ENCODE data around the gene GPER1.

The GPER1 gene

GRCh38 chr7:1055956-1056784, 31.7 kb upstream of the GPER1 start:
- no peak overlapping the region for H3K56ac ChIP-seq (ENCODE audit: low read length)
- H2AK5ac ChIP-seq (ENCODE audit: low read length): no peak overlapping the region
- H3K4me2 ChIP-seq (ENCODE audit: low read length): no peak overlapping the region
- H4K5ac ChIP-seq (ENCODE audit: low read length): no peak overlapping the region
- H3K4ac ChIP-seq (ENCODE audit: low read depth, low read length): no peak overlapping the region
- H3K18ac ChIP-seq (ENCODE audit: low read length): no peak overlapping the region
- no peak overlapping the region for H3K27ac ChIP-seq (ENCODE audit: low read depth, low read length)
- peaks cover 9% of the 10 kb centered on the region for H3K4me1 ChIP-seq (ENCODE audit: control insufficient read depth, low read depth, low read length)
- H3K79me1 ChIP-seq (ENCODE audit: low read length): no peaks in the 10 kb centered on the region
- H4K8ac ChIP-seq (ENCODE audit: low read depth, low read length): no peak overlapping the region
- H3K79me2 ChIP-seq (ENCODE audit: control insufficient read depth, insufficient read depth, low read length): no peaks in the 10 kb centered on the region
- no peak overlapping the region for H3K9ac ChIP-seq (ENCODE audit: low read length)
- no peak for DNase-seq
- no CpG with 5 or more reads among the region's 36 CpGs for WGBS (ENCODE audit: extremely low coverage, insufficient coverage, low lambda C conversion rate)
- no peak overlapping the region for H2BK120ac ChIP-seq (ENCODE audit: low read depth, low read length)
- H2BK5ac ChIP-seq (ENCODE audit: low read length): no peak overlapping the region
- H3K4me3 ChIP-seq (ENCODE audit: low read length): no peak overlapping the region
- H3K36me3 ChIP-seq (ENCODE audit: control insufficient read depth, insufficient read depth, low read length): no peaks in the 10 kb centered on the region
- no peak overlapping the region for H2BK15ac ChIP-seq (replicated peaks; ENCODE audit: low read depth)
- no peaks in the 10 kb centered on the region for H3K27me3 ChIP-seq (ENCODE audit: insufficient read depth, low read length, poor library complexity)
- no peak overlapping the region for H3K23ac ChIP-seq (ENCODE audit: low read length)

GRCh38 chr7:1056785-1057410, 31.0 kb upstream of the GPER1 start:
- WGBS (ENCODE audit: extremely low coverage, insufficient coverage, low lambda C conversion rate): no CpG with 5 or more reads among the region's 27 CpGs
- H3K18ac ChIP-seq (ENCODE audit: low read length): no peak overlapping the region
- DNase-seq: no peak

GRCh38 chr7:1057416-1058291, 30.3 kb upstream of the GPER1 start:
- no peak overlapping the region for H2BK5ac ChIP-seq (ENCODE audit: low read length)
- H2BK120ac ChIP-seq (ENCODE audit: low read depth, low read length): no peak overlapping the region
- H3K27ac ChIP-seq (ENCODE audit: low read depth, low read length): no peak overlapping the region
- H4K8ac ChIP-seq (ENCODE audit: low read depth, low read length): no peak overlapping the region
- no peak overlapping the region for H3K4ac ChIP-seq (ENCODE audit: low read depth, low read length)
- no peak overlapping the region for H3K18ac ChIP-seq (ENCODE audit: low read length)
- no peak overlapping the region for H4K5ac ChIP-seq (ENCODE audit: low read length)
- no peak overlapping the region for H3K4me2 ChIP-seq (ENCODE audit: low read length)
- no peak overlapping the region for H2AK5ac ChIP-seq (ENCODE audit: low read length)
- no peaks in the 10 kb centered on the region for H3K27me3 ChIP-seq (ENCODE audit: insufficient read depth, low read length, poor library complexity)
- no peaks in the 10 kb centered on the region for H3K79me1 ChIP-seq (ENCODE audit: low read length)
- no peaks in the 10 kb centered on the region for H3K36me3 ChIP-seq (ENCODE audit: control insufficient read depth, insufficient read depth, low read length)
- no peak for DNase-seq
- H3K56ac ChIP-seq (ENCODE audit: low read length): no peak overlapping the region
- peaks cover 9% of the 10 kb centered on the region for H3K4me1 ChIP-seq (ENCODE audit: control insufficient read depth, low read depth, low read length)
- H2BK15ac ChIP-seq (replicated peaks; ENCODE audit: low read depth): no peak overlapping the region
- no peaks in the 10 kb centered on the region for H3K79me2 ChIP-seq (ENCODE audit: control insufficient read depth, insufficient read depth, low read length)
- H3K23ac ChIP-seq (ENCODE audit: low read length): no peak overlapping the region
- no peak overlapping the region for H3K4me3 ChIP-seq (ENCODE audit: low read length)
- WGBS (ENCODE audit: extremely low coverage, insufficient coverage, low lambda C conversion rate): no CpG with 5 or more reads among the region's 62 CpGs
- no peak overlapping the region for H3K9ac ChIP-seq (ENCODE audit: low read length)

More at GRCh38 chr7:1056785-1057410, 31.0 kb upstream of the GPER1 start:
- Histone ChIP-seq H3K4me1 (ENCODE audit: control insufficient read depth, low read depth, low read length) (peaks cover 9% of the 10 kb centered on the region), H3K9ac (ENCODE audit: low read length) (no peak overlapping the region), H3K56ac (ENCODE audit: low read length) (no peak overlapping the region), H3K36me3 (ENCODE audit: control insufficient read depth, insufficient read depth, low read length) (no peaks in the 10 kb centered on the region), H4K5ac (ENCODE audit: low read length) (no peak overlapping the region), H4K8ac (ENCODE audit: low read depth, low read length) (no peak overlapping the region), H3K4me2 (ENCODE audit: low read length) (no peak overlapping the region), H2BK5ac (ENCODE audit: low read length) (no peak overlapping the region), H3K79me2 (ENCODE audit: control insufficient read depth, insufficient read depth, low read length) (no peaks in the 10 kb centered on the region), H2BK120ac (ENCODE audit: low read depth, low read length) (no peak overlapping the region), H3K27ac (ENCODE audit: low read depth, low read length) (no peak overlapping the region), H2AK5ac (ENCODE audit: low read length) (no peak overlapping the region), H3K4me3 (ENCODE audit: low read length) (no peak overlapping the region), H3K4ac (ENCODE audit: low read depth, low read length) (no peak overlapping the region), H2BK15ac (replicated peaks; ENCODE audit: low read depth) (no peak overlapping the region), H3K79me1 (ENCODE audit: low read length) (no peaks in the 10 kb centered on the region), H3K27me3 (ENCODE audit: insufficient read depth, low read length, poor library complexity) (no peaks in the 10 kb centered on the region), H3K23ac (ENCODE audit: low read length) (no peak overlapping the region)

GRCh38 chr7:1058311-1058710, 29.6 kb upstream of the GPER1 start:
- H3K79me1 ChIP-seq (ENCODE audit: low read length): no peaks in the 10 kb centered on the region
- H3K36me3 ChIP-seq (ENCODE audit: control insufficient read depth, insufficient read depth, low read length): no peaks in the 10 kb centered on the region
- H3K23ac ChIP-seq (ENCODE audit: low read length): no peak overlapping the region
- H4K5ac ChIP-seq (ENCODE audit: low read length): no peak overlapping the region
- H2BK15ac ChIP-seq (replicated peaks; ENCODE audit: low read depth): no peak overlapping the region
- no peak overlapping the region for H3K18ac ChIP-seq (ENCODE audit: low read length)
- H3K4me1 ChIP-seq (ENCODE audit: control insufficient read depth, low read depth, low read length): peaks cover 4% of the 10 kb centered on the region
- no peak overlapping the region for H3K56ac ChIP-seq (ENCODE audit: low read length)
- no peak for DNase-seq
- H3K27me3 ChIP-seq (ENCODE audit: insufficient read depth, low read length, poor library complexity): no peaks in the 10 kb centered on the region
- H3K79me2 ChIP-seq (ENCODE audit: control insufficient read depth, insufficient read depth, low read length): no peaks in the 10 kb centered on the region
- H2BK120ac ChIP-seq (ENCODE audit: low read depth, low read length): no peak overlapping the region
- no peak overlapping the region for H3K4ac ChIP-seq (ENCODE audit: low read depth, low read length)
- WGBS (ENCODE audit: extremely low coverage, insufficient coverage, low lambda C conversion rate): no CpG with 5 or more reads among the region's 13 CpGs
- H2BK5ac ChIP-seq (ENCODE audit: low read length): no peak overlapping the region
- no peak overlapping the region for H3K9ac ChIP-seq (ENCODE audit: low read length)
- no peak overlapping the region for H3K27ac ChIP-seq (ENCODE audit: low read depth, low read length)
- no peak overlapping the region for H2AK5ac ChIP-seq (ENCODE audit: low read length)
- H4K8ac ChIP-seq (ENCODE audit: low read depth, low read length): no peak overlapping the region
- H3K4me3 ChIP-seq (ENCODE audit: low read length): no peak overlapping the region
- H3K4me2 ChIP-seq (ENCODE audit: low read length): no peak overlapping the region

- no peaks in the 10 kb centered on the region for H3K36me3 ChIP-seq (ENCODE audit: control insufficient read depth, insufficient read depth, low read length)
- no peak overlapping the region for H3K23ac ChIP-seq (ENCODE audit: low read length)
- H2AK5ac ChIP-seq (ENCODE audit: low read length): no peak overlapping the region
- H3K4me1 ChIP-seq (ENCODE audit: control insufficient read depth, low read depth, low read length): peaks cover 4% of the 10 kb centered on the region
- no peak overlapping the region for H3K4me2 ChIP-seq (ENCODE audit: low read length)
- no peaks in the 10 kb centered on the region for H3K79me2 ChIP-seq (ENCODE audit: control insufficient read depth, insufficient read depth, low read length)
- H2BK120ac ChIP-seq (ENCODE audit: low read depth, low read length): no peak overlapping the region
- no CpG with 5 or more reads among the region's 10 CpGs for WGBS (ENCODE audit: extremely low coverage, insufficient coverage, low lambda C conversion rate)
- no peak overlapping the region for H3K18ac ChIP-seq (ENCODE audit: low read length)
- H4K5ac ChIP-seq (ENCODE audit: low read length): no peak overlapping the region
- no peak overlapping the region for H3K9ac ChIP-seq (ENCODE audit: low read length)
- H2BK15ac ChIP-seq (replicated peaks; ENCODE audit: low read depth): no peak overlapping the region
- H3K79me1 ChIP-seq (ENCODE audit: low read length): no peaks in the 10 kb centered on the region
- no peak for DNase-seq
- H3K56ac ChIP-seq (ENCODE audit: low read length): no peak overlapping the region
- H2BK5ac ChIP-seq (ENCODE audit: low read length): no peak overlapping the region
- H3K27ac ChIP-seq (ENCODE audit: low read depth, low read length): no peak overlapping the region
- H3K27me3 ChIP-seq (ENCODE audit: insufficient read depth, low read length, poor library complexity): no peaks in the 10 kb centered on the region
- no peak overlapping the region for H3K4me3 ChIP-seq (ENCODE audit: low read length)
- no peak overlapping the region for H4K8ac ChIP-seq (ENCODE audit: low read depth, low read length)
- no peak overlapping the region for H3K4ac ChIP-seq (ENCODE audit: low read depth, low read length)
These were observed 29.1 kb upstream of the GPER1 start for GRCh38 chr7:1058821-1059199.
